Measurements from ENCODE around the gene SHB.

Gene SHB

DNA sequence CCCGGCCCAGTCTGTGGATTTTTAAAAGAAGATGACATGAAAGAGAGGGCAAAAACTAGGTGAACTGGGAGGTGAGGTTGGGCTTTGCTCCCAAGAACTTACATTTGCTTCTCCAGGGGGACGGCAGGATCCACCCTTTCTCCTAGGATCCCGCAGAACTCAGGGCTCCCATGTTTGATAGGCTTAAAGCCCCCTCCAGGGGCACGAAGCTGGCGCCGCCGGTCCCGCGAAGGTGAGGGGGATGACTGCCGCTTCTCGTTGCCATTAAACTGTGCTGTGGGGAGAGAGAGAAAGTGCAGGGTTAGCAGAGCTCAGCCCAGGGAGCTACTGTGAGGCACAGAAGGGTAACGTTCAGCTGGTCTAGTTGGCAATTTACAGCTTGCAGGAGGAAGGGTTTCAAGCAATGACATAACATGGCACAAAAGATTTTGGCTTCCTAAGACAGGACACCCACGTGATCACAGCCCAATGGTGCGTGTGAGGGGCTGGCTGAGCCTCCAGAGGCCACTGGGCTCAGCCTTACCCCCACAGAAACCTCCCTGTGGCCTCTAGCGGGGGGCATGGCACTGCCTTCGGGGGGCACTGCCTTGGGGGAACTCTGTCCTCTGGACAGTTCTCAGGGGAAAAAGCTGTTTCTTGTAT lies 113.1 kb downstream of the SHB start:
- no peak overlapping the region for H4K8ac ChIP-seq (ENCODE audit: low read depth, low read length)
- no peaks in the 10 kb centered on the region for H3K4me1 ChIP-seq (ENCODE audit: control insufficient read depth, low read depth, low read length)
- no peaks in the 10 kb centered on the region for H3K79me2 ChIP-seq (ENCODE audit: control insufficient read depth, insufficient read depth, low read length)
- H3K23ac ChIP-seq (ENCODE audit: low read length) = no peak overlapping the region
- no peak overlapping the region for H2BK120ac ChIP-seq (ENCODE audit: low read depth, low read length)
- H3K18ac ChIP-seq (ENCODE audit: low read length) = no peak overlapping the region
- no peak overlapping the region for H2AK5ac ChIP-seq (ENCODE audit: low read length)
- H3K27ac ChIP-seq (ENCODE audit: low read depth, low read length) = no peak overlapping the region
- no peak overlapping the region for H3K9ac ChIP-seq (ENCODE audit: low read length)
- peaks cover 14% of the 10 kb centered on the region for H3K36me3 ChIP-seq (ENCODE audit: control insufficient read depth, insufficient read depth, low read length)
- no CpG with 5 or more reads among the region's 16 CpGs for WGBS (ENCODE audit: extremely low coverage, insufficient coverage, low lambda C conversion rate)
- H2BK5ac ChIP-seq (ENCODE audit: low read length) = no peak overlapping the region
- no peak overlapping the region for H3K4ac ChIP-seq (ENCODE audit: low read depth, low read length)
- no peak overlapping the region for H2BK15ac ChIP-seq (replicated peaks; ENCODE audit: low read depth)
- peaks cover 26% of the 10 kb centered on the region for H3K79me1 ChIP-seq (ENCODE audit: low read length)
- no peak overlapping the region for H3K4me2 ChIP-seq (ENCODE audit: low read length)
- no peak overlapping the region for H4K5ac ChIP-seq (ENCODE audit: low read length)
- H3K4me3 ChIP-seq (ENCODE audit: low read length) = no peak overlapping the region
- no peak overlapping the region for H3K56ac ChIP-seq (ENCODE audit: low read length)
- no peak for DNase-seq
- H3K27me3 ChIP-seq (ENCODE audit: insufficient read depth, low read length, poor library complexity) = no peaks in the 10 kb centered on the region

DNA sequence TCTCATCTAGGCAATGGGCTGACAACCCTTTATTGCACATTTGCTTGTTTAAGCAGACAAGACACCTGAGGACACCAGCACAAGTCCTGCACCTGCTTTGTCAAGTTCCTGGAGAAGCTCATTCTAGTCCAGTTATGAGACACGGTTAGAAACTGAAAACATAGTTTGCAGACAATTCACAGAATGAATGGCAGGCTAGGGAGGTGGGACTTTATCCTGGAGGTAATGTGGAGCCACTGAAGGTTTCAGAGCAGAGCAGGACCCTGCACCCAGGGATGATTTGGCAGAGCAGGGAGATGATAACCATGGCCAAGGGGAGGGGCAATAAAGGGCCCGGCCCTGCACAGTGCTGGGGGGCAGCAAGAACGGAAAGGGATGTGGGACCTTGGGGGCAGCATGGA lies 114.4 kb downstream of the SHB start:
- H3K4me2 ChIP-seq (ENCODE audit: low read length) = no peak overlapping the region
- H3K4ac ChIP-seq (ENCODE audit: low read depth, low read length) = no peak overlapping the region
- H3K27ac ChIP-seq (ENCODE audit: low read depth, low read length) = no peak overlapping the region
- H3K27me3 ChIP-seq (ENCODE audit: insufficient read depth, low read length, poor library complexity) = no peaks in the 10 kb centered on the region
- no peak overlapping the region for H3K23ac ChIP-seq (ENCODE audit: low read length)
- no peak overlapping the region for H2BK5ac ChIP-seq (ENCODE audit: low read length)
- peaks cover 16% of the 10 kb centered on the region for H3K36me3 ChIP-seq (ENCODE audit: control insufficient read depth, insufficient read depth, low read length)
- H4K5ac ChIP-seq (ENCODE audit: low read length) = no peak overlapping the region
- DNase-seq = no peak
- no peak overlapping the region for H3K4me3 ChIP-seq (ENCODE audit: low read length)
- peaks cover 24% of the 10 kb centered on the region for H3K79me1 ChIP-seq (ENCODE audit: low read length)
- no peak overlapping the region for H2BK120ac ChIP-seq (ENCODE audit: low read depth, low read length)
- no peaks in the 10 kb centered on the region for H3K79me2 ChIP-seq (ENCODE audit: control insufficient read depth, insufficient read depth, low read length)
- H3K9ac ChIP-seq (ENCODE audit: low read length) = no peak overlapping the region
- H3K4me1 ChIP-seq (ENCODE audit: control insufficient read depth, low read depth, low read length) = no peaks in the 10 kb centered on the region
- no peak overlapping the region for H4K8ac ChIP-seq (ENCODE audit: low read depth, low read length)
- no peak overlapping the region for H3K18ac ChIP-seq (ENCODE audit: low read length)
- WGBS (ENCODE audit: extremely low coverage, insufficient coverage, low lambda C conversion rate) = no CpG with 5 or more reads among the region's 3 CpGs
- H3K56ac ChIP-seq (ENCODE audit: low read length) = no peak overlapping the region
- H2AK5ac ChIP-seq (ENCODE audit: low read length) = no peak overlapping the region
- H2BK15ac ChIP-seq (replicated peaks; ENCODE audit: low read depth) = no peak overlapping the region

DNA sequence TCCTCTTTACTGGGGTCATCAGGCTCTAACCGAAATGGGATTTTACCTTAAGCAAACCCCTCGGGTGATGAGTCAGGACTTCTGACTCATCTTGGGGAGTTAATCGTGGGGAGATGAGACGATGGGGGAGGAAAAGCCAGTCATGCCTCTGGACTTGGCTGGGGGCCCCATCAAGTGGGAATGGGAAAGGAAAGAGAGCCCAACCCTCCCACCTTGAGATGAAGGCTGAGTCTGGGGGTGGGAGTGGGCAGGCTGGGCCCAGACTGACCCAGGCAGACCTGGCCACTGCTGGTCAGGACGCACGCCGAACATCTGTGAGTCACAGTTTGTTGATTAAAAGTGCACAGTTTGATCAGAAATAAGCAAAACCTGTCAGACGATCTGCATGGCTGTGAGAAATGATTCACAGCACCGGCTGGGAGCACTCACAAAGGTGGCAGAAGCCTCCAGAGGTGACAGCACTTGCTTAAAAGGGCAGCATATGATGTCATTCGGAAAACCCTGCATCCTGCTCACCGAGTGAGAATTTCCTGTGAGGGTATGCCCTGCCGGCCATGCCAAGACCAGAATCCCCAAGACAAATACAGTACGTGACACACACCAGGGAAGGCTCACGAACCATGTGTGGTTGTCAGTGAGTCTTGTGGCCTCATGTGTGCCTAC lies 115.1 kb downstream of the SHB start:
- no CpG with 5 or more reads among the region's 14 CpGs for WGBS (ENCODE audit: extremely low coverage, insufficient coverage, low lambda C conversion rate)
- H3K4me1 ChIP-seq (ENCODE audit: control insufficient read depth, low read depth, low read length) = no peaks in the 10 kb centered on the region

DNA sequence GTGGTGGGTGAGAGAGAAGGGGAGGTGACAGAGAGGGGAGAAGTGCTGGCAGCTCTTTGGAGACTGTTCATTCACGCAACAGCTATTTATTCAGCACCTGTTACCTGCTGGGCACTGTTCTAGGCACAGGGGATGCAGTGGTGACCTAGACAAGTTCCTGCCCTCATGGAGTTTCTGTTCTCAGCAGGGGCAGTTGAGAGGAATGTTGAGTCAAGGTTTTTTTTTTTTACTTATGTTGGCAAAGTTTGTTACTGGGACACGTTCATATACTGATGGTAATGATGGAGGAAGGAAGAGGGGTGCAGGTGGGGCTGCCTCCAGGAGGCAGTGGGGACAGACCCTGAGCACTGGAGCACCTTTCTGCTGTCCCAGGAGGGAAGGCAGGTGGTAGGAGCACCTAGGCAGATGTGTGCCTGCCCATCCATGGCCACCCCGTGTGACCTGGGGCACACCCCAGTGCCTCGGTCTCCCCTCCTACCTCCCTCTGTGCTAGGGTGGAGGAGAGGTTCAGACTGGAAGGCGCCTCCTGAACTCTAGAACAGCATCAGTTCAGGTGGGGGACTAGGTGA lies 115.7 kb downstream of the SHB start:
- no CpG with 5 or more reads among the region's 5 CpGs for WGBS (ENCODE audit: extremely low coverage, insufficient coverage, low lambda C conversion rate)
- Histone ChIP-seq H3K9ac (ENCODE audit: low read length) (no peak overlapping the region), H4K8ac (ENCODE audit: low read depth, low read length) (no peak overlapping the region), H3K27me3 (ENCODE audit: insufficient read depth, low read length, poor library complexity) (no peaks in the 10 kb centered on the region), H3K27ac (ENCODE audit: low read depth, low read length) (no peak overlapping the region), H3K4me1 (ENCODE audit: control insufficient read depth, low read depth, low read length) (no peaks in the 10 kb centered on the region), H4K5ac (ENCODE audit: low read length) (no peak overlapping the region), H2BK15ac (replicated peaks; ENCODE audit: low read depth) (no peak overlapping the region), H3K79me1 (ENCODE audit: low read length) (peaks cover 19% of the 10 kb centered on the region), H2AK5ac (ENCODE audit: low read length) (no peak overlapping the region), H3K4me3 (ENCODE audit: low read length) (no peak overlapping the region), H3K4ac (ENCODE audit: low read depth, low read length) (no peak overlapping the region), H2BK5ac (ENCODE audit: low read length) (no peak overlapping the region), H3K23ac (ENCODE audit: low read length) (no peak overlapping the region), H3K36me3 (ENCODE audit: control insufficient read depth, insufficient read depth, low read length) (peaks cover 17% of the 10 kb centered on the region), H3K18ac (ENCODE audit: low read length) (no peak overlapping the region), H2BK120ac (ENCODE audit: low read depth, low read length) (no peak overlapping the region), H3K79me2 (ENCODE audit: control insufficient read depth, insufficient read depth, low read length) (no peaks in the 10 kb centered on the region), H3K56ac (ENCODE audit: low read length) (peak overlapping the region; percentile 64), H3K4me2 (ENCODE audit: low read length) (no peak overlapping the region)
- DNase-seq = no peak

More for the DNA sequence above, 115.1 kb downstream of the SHB start:
- H3K9ac ChIP-seq (ENCODE audit: low read length) = no peak overlapping the region
- no peak overlapping the region for H3K23ac ChIP-seq (ENCODE audit: low read length)
- peak; percentile 56 for DNase-seq
- no peak overlapping the region for H3K18ac ChIP-seq (ENCODE audit: low read length)
- H2BK5ac ChIP-seq (ENCODE audit: low read length) = no peak overlapping the region
- H2BK15ac ChIP-seq (replicated peaks; ENCODE audit: low read depth) = no peak overlapping the region
- H3K4ac ChIP-seq (ENCODE audit: low read depth, low read length) = no peak overlapping the region
- H3K79me2 ChIP-seq (ENCODE audit: control insufficient read depth, insufficient read depth, low read length) = no peaks in the 10 kb centered on the region
- H3K27me3 ChIP-seq (ENCODE audit: insufficient read depth, low read length, poor library complexity) = no peaks in the 10 kb centered on the region
- H4K5ac ChIP-seq (ENCODE audit: low read length) = no peak overlapping the region
- no peak overlapping the region for H3K27ac ChIP-seq (ENCODE audit: low read depth, low read length)
- H4K8ac ChIP-seq (ENCODE audit: low read depth, low read length) = no peak overlapping the region
- H3K36me3 ChIP-seq (ENCODE audit: control insufficient read depth, insufficient read depth, low read length) = peaks cover 16% of the 10 kb centered on the region
- H3K79me1 ChIP-seq (ENCODE audit: low read length) = peaks cover 20% of the 10 kb centered on the region
- no peak overlapping the region for H3K4me2 ChIP-seq (ENCODE audit: low read length)
- no peak overlapping the region for H2BK120ac ChIP-seq (ENCODE audit: low read depth, low read length)
- H3K4me3 ChIP-seq (ENCODE audit: low read length) = no peak overlapping the region
- H2AK5ac ChIP-seq (ENCODE audit: low read length) = no peak overlapping the region
- peak overlapping the region; percentile 64 for H3K56ac ChIP-seq (ENCODE audit: low read length)

DNA sequence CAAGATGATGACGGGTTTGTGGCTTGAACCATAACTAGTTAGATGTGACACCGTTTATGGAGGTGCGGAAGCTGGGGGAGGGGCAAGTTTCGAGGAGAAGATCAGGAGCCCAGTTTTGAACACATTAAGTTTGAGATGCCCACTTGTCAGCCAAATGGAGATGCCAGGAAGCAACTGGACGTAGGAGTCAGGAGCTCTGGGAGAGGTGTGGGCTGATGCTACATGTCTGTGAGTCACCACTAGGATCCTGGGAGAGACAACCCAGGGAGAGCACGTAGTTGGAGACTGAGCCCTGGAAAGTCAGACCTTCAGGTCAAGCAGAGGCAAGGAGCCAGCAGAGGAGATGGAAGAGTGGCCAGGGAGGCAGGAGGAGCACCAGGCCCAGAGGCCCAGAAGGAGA lies 116.3 kb downstream of the SHB start:
- Histone ChIP-seq H3K79me2 (ENCODE audit: control insufficient read depth, insufficient read depth, low read length) (no peaks in the 10 kb centered on the region), H3K9ac (ENCODE audit: low read length) (no peak overlapping the region), H3K27ac (ENCODE audit: low read depth, low read length) (no peak overlapping the region), H4K5ac (ENCODE audit: low read length) (no peak overlapping the region), H2BK5ac (ENCODE audit: low read length) (no peak overlapping the region), H2BK120ac (ENCODE audit: low read depth, low read length) (no peak overlapping the region), H3K4me2 (ENCODE audit: low read length) (no peak overlapping the region), H3K18ac (ENCODE audit: low read length) (no peak overlapping the region), H4K8ac (ENCODE audit: low read depth, low read length) (no peak overlapping the region), H3K23ac (ENCODE audit: low read length) (no peak overlapping the region), H3K79me1 (ENCODE audit: low read length) (peaks cover 15% of the 10 kb centered on the region), H3K4me1 (ENCODE audit: control insufficient read depth, low read depth, low read length) (no peaks in the 10 kb centered on the region), H2AK5ac (ENCODE audit: low read length) (no peak overlapping the region), H3K36me3 (ENCODE audit: control insufficient read depth, insufficient read depth, low read length) (peaks cover 17% of the 10 kb centered on the region), H2BK15ac (replicated peaks; ENCODE audit: low read depth) (no peak overlapping the region), H3K4me3 (ENCODE audit: low read length) (no peak overlapping the region), H3K56ac (ENCODE audit: low read length) (no peak overlapping the region), H3K4ac (ENCODE audit: low read depth, low read length) (no peak overlapping the region), H3K27me3 (ENCODE audit: insufficient read depth, low read length, poor library complexity) (no peaks in the 10 kb centered on the region)
- no CpG with 5 or more reads among the region's 6 CpGs for WGBS (ENCODE audit: extremely low coverage, insufficient coverage, low lambda C conversion rate)
- no peak for DNase-seq

Data from mesendoderm (in vitro differentiated cells).